ENCODE results near the gene SIX3. TPM values are rescaled to one million over a fixed set of nuclear protein-coding genes. Genes with fewer than 3 reads are reported as not detected.
A peak's percentile ranks its signal among the peaks of the same experiment; 100 is the strongest.

SIX3 gene
- total and polyA plus RNA-seq, 2 experiments from 2014 or later, result not detected

DNA sequence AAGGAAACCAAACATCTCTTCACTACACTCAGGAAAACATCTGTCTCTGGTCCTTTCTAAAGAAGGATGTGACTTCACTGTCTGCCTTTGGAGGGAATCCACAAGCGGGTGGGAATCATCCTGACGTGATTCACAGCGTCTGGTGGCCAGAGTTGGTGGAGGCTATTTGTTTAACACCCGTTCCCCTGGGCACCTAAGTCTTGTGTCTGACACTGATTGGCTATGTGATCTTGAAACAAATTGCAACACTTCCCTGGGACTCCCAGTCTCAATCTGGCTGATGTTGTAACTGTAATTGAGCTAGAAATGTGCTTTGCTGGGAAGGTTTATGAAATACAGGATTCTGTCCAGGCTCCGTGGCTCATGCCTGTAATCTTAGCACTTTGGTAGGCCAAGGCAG, 28.8 kb upstream of the SIX3 start:
- H3K27me3 ChIP-seq (replicated peaks; ENCODE audit: insufficient read depth), result no peaks in the 10 kb centered on the region; the same call in 1 of the 2 replicates
- no peak overlapping the region for H3K4me3 ChIP-seq
- no peak for TF ChIP-seq EZH2phosphoT487 (IDR thresholded peaks at IDR 0.05; ENCODE audit: insufficient read depth, low read depth)
- TF ChIP-seq EZH2 (IDR thresholded peaks at IDR 0.05; ENCODE audit: insufficient read depth, poor library complexity, severe bottlenecking), result no peak
- peaks cover 15% of the 10 kb centered on the region for H3F3A ChIP-seq (ENCODE audit: insufficient read depth)
- H3K36me3 ChIP-seq (ENCODE audit: low read depth), result no peaks in the 10 kb centered on the region
- no peaks in the 10 kb centered on the region for H3K4me1 ChIP-seq (ENCODE audit: insufficient read depth)
- no peaks in the 10 kb centered on the region for H3K9me2 ChIP-seq (ENCODE audit: insufficient read depth)
- peak overlapping the region; percentile 43 for H3K27ac ChIP-seq
- DNase-seq, result peak; percentile 93
- no peak overlapping the region; the same call in 1 of the 2 replicates for H3K9ac ChIP-seq
- in situ Hi-C loops (cut with MboI), result no loop called here
- H4K20me1 ChIP-seq (ENCODE audit: insufficient read depth), result no peaks in the 10 kb centered on the region
- H2AFZ ChIP-seq, result no peak overlapping the region
- no peak overlapping the region for H3K4me2 ChIP-seq (ENCODE audit: unreplicated experiment)
- H3K9me3 ChIP-seq (ENCODE audit: low read depth), result no peaks in the 10 kb centered on the region
- 2 to 4% methylated on average over 5 of the region's 5 CpGs for WGBS, 2 experiments (ENCODE audit: low coverage in 1 of 2, low lambda C conversion rate in 2 of 2, missing lambda C conversion rate in 2 of 2)
- H3K79me2 ChIP-seq (ENCODE audit: insufficient read depth), result no peaks in the 10 kb centered on the region

DNA sequence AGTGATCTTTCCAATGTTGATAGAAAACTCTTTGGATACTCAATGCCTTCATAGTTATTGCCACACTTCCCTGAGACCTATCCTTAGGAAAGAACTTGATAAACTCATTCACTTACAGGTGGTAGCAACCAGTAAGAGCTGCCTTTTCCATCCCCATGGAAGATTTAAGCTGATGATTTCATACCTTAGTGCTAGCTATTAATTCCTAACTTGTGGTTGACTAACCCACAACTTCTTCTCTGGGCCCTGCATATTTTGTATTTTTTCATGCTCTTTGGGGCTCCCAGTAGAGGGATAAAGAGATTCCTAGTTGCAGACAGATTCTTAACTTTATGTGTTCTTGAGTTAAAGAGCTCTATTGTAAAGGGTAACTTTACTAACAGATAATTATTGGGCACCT, 25.2 kb upstream of the SIX3 start:
- Histone ChIP-seq H3K9ac (no peak overlapping the region), H3K4me2 (ENCODE audit: unreplicated experiment) (no peak overlapping the region)
- in situ Hi-C loops (cut with MboI), result no loop called here

DNA sequence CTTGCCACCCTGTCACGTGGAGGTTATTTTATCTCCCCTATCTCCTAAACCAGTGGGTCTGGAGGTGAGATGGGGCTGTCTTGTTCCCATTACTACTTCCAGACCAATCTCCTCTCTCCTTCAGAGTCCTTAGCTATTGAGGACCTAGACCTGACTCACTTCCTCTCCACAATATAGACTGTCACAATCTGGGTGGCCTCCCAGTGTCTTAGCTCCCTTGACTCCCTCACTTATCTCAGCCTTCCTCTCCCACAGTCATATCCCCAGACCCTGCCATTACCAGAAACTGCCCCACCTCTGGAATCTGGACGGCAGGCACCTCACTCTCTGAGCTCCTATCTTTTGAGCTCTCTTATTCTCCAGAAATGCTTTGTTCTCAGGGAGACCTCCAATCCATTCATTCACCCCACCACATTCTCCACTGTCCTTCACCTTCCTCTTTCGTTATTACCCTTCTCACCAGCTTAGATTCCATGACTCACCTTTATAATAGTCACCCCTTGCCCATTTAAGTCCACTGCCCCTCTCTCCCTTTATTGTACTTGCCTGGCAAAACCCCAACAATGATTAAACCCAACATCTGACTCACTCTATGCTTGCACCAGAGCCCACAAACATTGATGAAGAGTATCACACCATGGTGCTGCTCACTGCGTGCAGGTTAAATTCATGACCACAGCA, 23.3 kb upstream of the SIX3 start:
- in situ Hi-C loops (cut with MboI), result no loop called here
- Histone ChIP-seq H3K4me1 (ENCODE audit: insufficient read depth) (no peaks in the 10 kb centered on the region), H3K4me2 (ENCODE audit: unreplicated experiment) (no peak overlapping the region), H3F3A (ENCODE audit: insufficient read depth) (peaks cover 2% of the 10 kb centered on the region), H3K36me3 (ENCODE audit: low read depth) (no peaks in the 10 kb centered on the region), H2AFZ (no peak overlapping the region), H4K20me1 (ENCODE audit: insufficient read depth) (no peaks in the 10 kb centered on the region), H3K4me3 (no peak overlapping the region), H3K9me2 (ENCODE audit: insufficient read depth) (no peaks in the 10 kb centered on the region), H3K79me2 (ENCODE audit: insufficient read depth) (no peaks in the 10 kb centered on the region), H3K27me3 (replicated peaks; ENCODE audit: insufficient read depth) (peaks cover 37% of the 10 kb centered on the region), H3K9ac (no peak overlapping the region), H3K9me3 (ENCODE audit: low read depth) (no peaks in the 10 kb centered on the region), H3K27ac (no peak overlapping the region)
- TF ChIP-seq EZH2phosphoT487 (IDR thresholded peaks at IDR 0.05; ENCODE audit: insufficient read depth, low read depth) (no peak), EZH2 (IDR thresholded peaks at IDR 0.05; ENCODE audit: insufficient read depth, poor library complexity, severe bottlenecking) (no peak)
- 74 to 87% methylated on average over 4 of the region's 4 CpGs for WGBS, 2 experiments (ENCODE audit: low coverage in 1 of 2, low lambda C conversion rate in 2 of 2, missing lambda C conversion rate in 2 of 2)
- peak; percentile 32 for DNase-seq

More for the DNA sequence above, 25.2 kb upstream of the SIX3 start:
- Histone ChIP-seq H3K4me3 (no peak overlapping the region), H3K79me2 (ENCODE audit: insufficient read depth) (no peaks in the 10 kb centered on the region), H4K20me1 (ENCODE audit: insufficient read depth) (no peaks in the 10 kb centered on the region), H3K4me1 (ENCODE audit: insufficient read depth) (no peaks in the 10 kb centered on the region), H3F3A (ENCODE audit: insufficient read depth) (peaks cover 15% of the 10 kb centered on the region), H3K9me3 (ENCODE audit: low read depth) (no peaks in the 10 kb centered on the region), H3K27me3 (replicated peaks; ENCODE audit: insufficient read depth) (peaks cover 22% of the 10 kb centered on the region), H2AFZ (no peak overlapping the region), H3K27ac (no peak overlapping the region), H3K36me3 (ENCODE audit: low read depth) (no peaks in the 10 kb centered on the region), H3K9me2 (ENCODE audit: insufficient read depth) (no peaks in the 10 kb centered on the region)
- DNase-seq, result no peak
- no peak for TF ChIP-seq EZH2phosphoT487 (IDR thresholded peaks at IDR 0.05; ENCODE audit: insufficient read depth, low read depth)
- no peak for TF ChIP-seq EZH2 (IDR thresholded peaks at IDR 0.05; ENCODE audit: insufficient read depth, poor library complexity, severe bottlenecking)

GRCh38 chr2:44920751-44921150, 20.8 kb upstream of the SIX3 start:
- Histone ChIP-seq H3K4me2 (ENCODE audit: unreplicated experiment) (no peak overlapping the region), H3K4me1 (ENCODE audit: insufficient read depth) (no peaks in the 10 kb centered on the region), H3K36me3 (ENCODE audit: low read depth) (no peaks in the 10 kb centered on the region), H3K4me3 (no peak overlapping the region), H3K9me3 (ENCODE audit: low read depth) (no peaks in the 10 kb centered on the region), H3K9me2 (ENCODE audit: insufficient read depth) (no peaks in the 10 kb centered on the region), H4K20me1 (ENCODE audit: insufficient read depth) (no peaks in the 10 kb centered on the region), H3K9ac (no peak overlapping the region), H3K27ac (no peak overlapping the region), H3F3A (ENCODE audit: insufficient read depth) (no peaks in the 10 kb centered on the region), H3K79me2 (ENCODE audit: insufficient read depth) (no peaks in the 10 kb centered on the region), H3K27me3 (replicated peaks; ENCODE audit: insufficient read depth) (peaks cover 62% of the 10 kb centered on the region), H2AFZ (no peak overlapping the region)
- TF ChIP-seq EZH2 (IDR thresholded peaks at IDR 0.05; ENCODE audit: insufficient read depth, poor library complexity, severe bottlenecking) (no peak), EZH2phosphoT487 (IDR thresholded peaks at IDR 0.05; ENCODE audit: insufficient read depth, low read depth) (no peak)
- WGBS, 2 experiments (ENCODE audit: low coverage in 1 of 2, low lambda C conversion rate in 2 of 2, missing lambda C conversion rate in 2 of 2), result 57 to 63% methylated on average over 2 of the region's 2 CpGs
- DNase-seq, result no peak
- in situ Hi-C loops (cut with MboI), result no loop called here

All from GM23248 (cell line).